MM.1S (cell line): Measurements from ENCODE around the gene ZMYM4.
A peak's percentile ranks its signal among the peaks of the same experiment; 100 is the strongest.

Experiments used
- DNase-seq: peaks from one replicate; pipeline ENCODE4 v3.0.0-alpha.2; 2015
- H2AFZ ChIP-seq: fragments of 300-600 bp; sonication (generic); 2 replicates; pipeline ENCODE4 v1.6.0; 2016; ENCODE audit warnings: antibody characterized with exemption, low read length
- H3F3A ChIP-seq: fragments of 300-600 bp; sonication (generic); 2 replicates; pipeline ENCODE4 v1.6.1; 2016; ENCODE audit warnings: mild to moderate bottlenecking, antibody characterized with exemption, low read length, moderate library complexity, mixed read lengths; ENCODE audit not compliant: insufficient read depth
- H3K27ac ChIP-seq: fragments of 300-600 bp; sonication (generic); 2 replicates; pipeline ENCODE4 v1.5.1; 2016; ENCODE audit warnings: mild to moderate bottlenecking, low read length
- H3K27me3 ChIP-seq: fragments of 300-600 bp; sonication (generic); replicated peaks from 2 replicates; pipeline ENCODE4 v1.6.0; 2016; ENCODE audit warnings: low read length; ENCODE audit not compliant: insufficient read depth
- H3K36me3 ChIP-seq: fragments of 300-600 bp; sonication (generic); replicated peaks from 2 replicates; pipeline ENCODE4 v1.6.1; 2016; ENCODE audit warnings: mild to moderate bottlenecking, low read length, mixed read lengths; ENCODE audit not compliant: insufficient read depth
- H3K4me1 ChIP-seq: fragments of 300-600 bp; sonication (generic); 2 replicates; pipeline ENCODE4 v1.6.1; 2016; ENCODE audit warnings: low read length, mixed read lengths
- H3K4me2 ChIP-seq: fragments of 300-600 bp; sonication (generic); 2 replicates; pipeline ENCODE4 v1.6.0; 2016; ENCODE audit warnings: low read depth, low read length
- H3K4me3 ChIP-seq: fragments of 300-600 bp; sonication (generic); 2 replicates; pipeline ENCODE4 v1.5.1; 2016; ENCODE audit warnings: low read length, mixed read lengths
- H3K79me2 ChIP-seq: fragments of 300-600 bp; sonication (generic); 2 replicates; pipeline ENCODE4 v1.6.1; 2016; ENCODE audit warnings: mixed run types, low read length, mixed read lengths
- H3K9ac ChIP-seq: fragments of 300-600 bp; sonication (generic); 2 replicates; pipeline ENCODE4 v1.6.1; 2016; ENCODE audit warnings: low read length, mixed read lengths
- H3K9me2 ChIP-seq: fragments of 300-600 bp; sonication (generic); replicated peaks from 2 replicates; pipeline ENCODE4 v1.6.1; 2016; ENCODE audit warnings: mild to moderate bottlenecking, low read length, mixed read lengths; ENCODE audit not compliant: insufficient read depth
- H3K9me3 ChIP-seq: fragments of 300-600 bp; sonication (generic); replicated peaks from 2 replicates; pipeline ENCODE4 v1.6.1; 2016; ENCODE audit warnings: mild to moderate bottlenecking, low read length, mixed read lengths; ENCODE audit not compliant: insufficient read depth
- H4K20me1 ChIP-seq: fragments of 300-600 bp; sonication (generic); 2 replicates; pipeline ENCODE4 v1.6.1; 2016; ENCODE audit warnings: mild to moderate bottlenecking, low read length, moderate library complexity, mixed read lengths; ENCODE audit not compliant: insufficient read depth
- EZH2 ChIP-seq: fragments of 300-600 bp; sonication (generic); optimal IDR thresholded peaks from 2 replicates; pipeline ENCODE3; 2017; ENCODE audit warnings: low read depth, mild to moderate bottlenecking, antibody characterized with exemption, low read length, mixed read lengths
- EZH2phosphoT487 ChIP-seq: fragments of 300-600 bp; sonication (generic); IDR thresholded peaks from 2 replicates; pipeline ENCODE4 v1.6.1; 2018; ENCODE audit warnings: antibody characterized with exemption, low read length
- TF ChIP-seq, protein P1 (sequence below): fragments of 300-600 bp; sonication (generic); IDR thresholded peaks from 2 replicates; pipeline ENCODE4 v1.5.1; 2016; ENCODE audit warnings: antibody characterized with exemption, low read length, mixed read lengths

ZMYM4 gene

DNA sequence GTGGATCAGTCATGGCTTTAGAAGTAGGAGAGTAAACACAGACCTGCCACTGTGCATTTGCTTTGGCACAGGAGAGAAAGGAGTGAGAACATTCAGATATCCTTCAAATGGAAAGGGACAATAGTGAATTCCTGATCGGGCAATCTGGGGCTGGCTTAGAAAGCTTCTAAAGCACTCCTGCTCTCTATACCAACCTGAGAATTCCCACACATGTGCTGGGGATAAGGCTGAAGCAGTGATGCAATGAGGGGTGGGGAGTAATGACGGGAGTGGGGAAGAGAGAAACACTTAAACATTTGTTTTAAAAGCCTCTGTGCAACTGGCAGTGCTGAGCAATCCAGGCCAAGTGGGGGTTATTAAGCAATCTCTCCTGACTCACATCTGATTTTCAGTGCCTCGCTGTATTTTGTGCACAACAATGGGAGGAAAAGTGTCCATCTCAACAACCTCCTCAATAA is 179.9 kb downstream of the ZMYM4 start:
- Histone ChIP-seq H2AFZ (no peak overlapping the region), H3K4me3 (no peak overlapping the region), H3K27ac (no peak overlapping the region), H3K9me3 (no peaks in the 10 kb centered on the region), H3K36me3 (no peaks in the 10 kb centered on the region), H3F3A (no peaks in the 10 kb centered on the region), H4K20me1 (no peaks in the 10 kb centered on the region), H3K27me3 (no peaks in the 10 kb centered on the region), H3K9me2 (no peaks in the 10 kb centered on the region), H3K4me2 (no peak overlapping the region), H3K9ac (no peak overlapping the region), H3K4me1 (no peaks in the 10 kb centered on the region), H3K79me2 (no peaks in the 10 kb centered on the region)
- TF ChIP-seq, protein P1, sequence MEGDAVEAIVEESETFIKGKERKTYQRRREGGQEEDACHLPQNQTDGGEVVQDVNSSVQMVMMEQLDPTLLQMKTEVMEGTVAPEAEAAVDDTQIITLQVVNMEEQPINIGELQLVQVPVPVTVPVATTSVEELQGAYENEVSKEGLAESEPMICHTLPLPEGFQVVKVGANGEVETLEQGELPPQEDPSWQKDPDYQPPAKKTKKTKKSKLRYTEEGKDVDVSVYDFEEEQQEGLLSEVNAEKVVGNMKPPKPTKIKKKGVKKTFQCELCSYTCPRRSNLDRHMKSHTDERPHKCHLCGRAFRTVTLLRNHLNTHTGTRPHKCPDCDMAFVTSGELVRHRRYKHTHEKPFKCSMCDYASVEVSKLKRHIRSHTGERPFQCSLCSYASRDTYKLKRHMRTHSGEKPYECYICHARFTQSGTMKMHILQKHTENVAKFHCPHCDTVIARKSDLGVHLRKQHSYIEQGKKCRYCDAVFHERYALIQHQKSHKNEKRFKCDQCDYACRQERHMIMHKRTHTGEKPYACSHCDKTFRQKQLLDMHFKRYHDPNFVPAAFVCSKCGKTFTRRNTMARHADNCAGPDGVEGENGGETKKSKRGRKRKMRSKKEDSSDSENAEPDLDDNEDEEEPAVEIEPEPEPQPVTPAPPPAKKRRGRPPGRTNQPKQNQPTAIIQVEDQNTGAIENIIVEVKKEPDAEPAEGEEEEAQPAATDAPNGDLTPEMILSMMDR, result no peak
- TF ChIP-seq EZH2 (no peak), EZH2phosphoT487 (no peak)
- no peak for DNase-seq

DNA sequence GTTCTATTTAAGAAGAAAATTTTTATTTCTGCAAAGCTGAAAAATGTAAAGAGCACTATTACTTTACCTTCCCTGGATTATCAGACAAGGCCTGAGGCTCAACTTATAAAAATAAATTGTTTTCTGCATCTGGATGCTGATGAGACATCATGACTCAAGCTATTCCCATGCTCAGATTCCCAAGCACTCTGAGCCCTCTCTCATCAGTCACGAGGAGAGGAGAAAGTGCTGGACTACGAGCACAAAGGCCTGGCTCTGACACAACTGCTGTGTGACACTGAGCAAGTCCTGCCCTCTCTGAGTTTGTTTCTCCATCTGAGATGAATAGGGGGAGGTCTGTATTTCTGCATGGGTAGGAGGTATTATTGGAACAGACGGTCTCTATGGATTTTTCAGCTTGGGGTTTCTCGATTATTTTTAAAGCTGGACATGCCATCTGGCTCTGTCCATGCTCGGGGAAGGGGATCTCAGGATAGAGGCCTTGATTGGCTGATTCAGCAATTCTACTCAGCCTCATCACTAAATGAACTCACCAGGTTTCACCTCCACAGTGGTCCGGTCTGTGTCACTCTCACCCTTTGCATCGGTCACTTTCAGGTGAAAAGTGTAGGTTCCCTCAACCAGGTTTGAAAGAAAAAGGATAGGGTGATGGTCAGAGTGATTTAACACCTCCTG is 181.0 kb downstream of the ZMYM4 start:
- H3K9ac ChIP-seq, result no peak overlapping the region
- DNase-seq, result no peak
- TF ChIP-seq EZH2phosphoT487, result no peak
- no peak for TF ChIP-seq EZH2
- TF ChIP-seq, protein P1, result no peak

DNA sequence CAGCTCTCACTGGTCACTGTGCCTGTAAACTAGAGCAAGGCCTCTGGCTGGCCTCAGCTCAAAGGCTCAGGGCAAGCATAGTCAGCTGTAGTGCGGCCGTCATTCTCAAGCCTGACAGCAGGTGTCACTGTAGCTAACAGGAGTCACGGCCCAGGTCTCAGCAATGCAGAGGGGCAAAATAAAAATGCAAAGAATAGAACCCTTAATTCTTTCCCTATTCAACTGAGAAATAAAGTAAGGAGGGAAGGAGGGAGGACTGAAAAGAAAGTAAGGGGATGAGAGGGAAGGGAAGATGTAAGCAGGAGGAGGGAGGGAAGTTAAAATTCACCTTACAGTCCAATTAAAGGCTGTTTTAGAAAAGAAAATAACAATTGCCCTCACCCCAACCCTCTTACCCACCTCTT is 182.6 kb downstream of the ZMYM4 start:
- no peak overlapping the region for H3K9ac ChIP-seq

More for the DNA sequence above, 181.0 kb downstream of the ZMYM4 start:
- Histone ChIP-seq H3K9me2 (no peaks in the 10 kb centered on the region), H2AFZ (no peak overlapping the region), H3K27ac (no peak overlapping the region), H3K79me2 (no peaks in the 10 kb centered on the region), H3K36me3 (no peaks in the 10 kb centered on the region), H3K4me3 (no peak overlapping the region), H3K4me2 (no peak overlapping the region), H3F3A (no peaks in the 10 kb centered on the region), H3K4me1 (no peaks in the 10 kb centered on the region), H3K27me3 (no peaks in the 10 kb centered on the region), H4K20me1 (no peaks in the 10 kb centered on the region), H3K9me3 (no peaks in the 10 kb centered on the region)

More for the DNA sequence above, 182.6 kb downstream of the ZMYM4 start:
- Histone ChIP-seq H3K9me3 (no peaks in the 10 kb centered on the region), H2AFZ (no peak overlapping the region), H3K36me3 (no peaks in the 10 kb centered on the region), H4K20me1 (no peaks in the 10 kb centered on the region), H3K9me2 (no peaks in the 10 kb centered on the region), H3K79me2 (no peaks in the 10 kb centered on the region), H3K27me3 (no peaks in the 10 kb centered on the region), H3K27ac (no peak overlapping the region), H3K4me1 (no peaks in the 10 kb centered on the region), H3K4me2 (no peak overlapping the region), H3K4me3 (no peak overlapping the region), H3F3A (no peaks in the 10 kb centered on the region)
- TF ChIP-seq, protein P1, result peak; percentile 86
- TF ChIP-seq EZH2phosphoT487, result no peak
- TF ChIP-seq EZH2, result no peak
- peak; percentile 64 for DNase-seq
